PC-3 (cell line): ENCODE measurements around the gene MAMDC2. TPM values are rescaled to one million over a fixed set of nuclear protein-coding genes. Genes with fewer than 3 reads are reported as not detected.

Experiments
- ATAC-seq: fragments of 200-7000 bp; cut with Tn5 transposase; 2 replicates; pipeline ENCODE4 v1.9.1; 2020; ENCODE audit warnings: mild to moderate bottlenecking, moderate library complexity
- BruUV-seq: library from RNA; stranded (reverse); fragments of 400-500 nt; replicated peaks from 2 replicates; lab custom pipeline; 2021; lab: Mats Ljungman, UMichigan
- CTCF ChIA-PET: fragments of 300-600 bp; sonication (Branson Sonifier 250); formaldehyde crosslinking; loops from one replicate; lab custom pipeline; 2022; ENCODE audit warnings: antibody characterized with exemption; lab: Charles Lee
- POLR2A ChIA-PET: fragments of 300-600 bp; sonication (Branson Sonifier 250); formaldehyde crosslinking; loops from one replicate; lab custom pipeline; 2022; ENCODE audit warnings: antibody characterized with exemption; ENCODE audit not compliant: unreplicated experiment; lab: Charles Lee
- DNase-seq: peaks from one replicate; pipeline ENCODE4 v3.0.0-alpha.2; 2015
- H2AFZ ChIP-seq: fragments of 300-600 bp; sonication (generic); 2 replicates; pipeline ENCODE4 v1.6.0; 2016; ENCODE audit warnings: antibody characterized with exemption, low read length
- H3F3A ChIP-seq: fragments of 300-600 bp; sonication (generic); one replicate; pipeline ENCODE4 v1.6.0; 2017; ENCODE audit warnings: antibody characterized with exemption, low read length, control low read depth, mild to moderate bottlenecking; ENCODE audit not compliant: unreplicated experiment
- H3K27ac ChIP-seq: fragments of 300-600 bp; sonication (generic); 2 replicates; pipeline ENCODE4 v1.5.1; 2016; ENCODE audit warnings: mild to moderate bottlenecking, low read length
- H3K27me3 ChIP-seq: fragments of 300-600 bp; sonication (generic); 2 replicates; pipeline ENCODE4 v1.6.1; 2016; ENCODE audit warnings: low read length, mixed read lengths
- H3K36me3 ChIP-seq: fragments of 300-600 bp; sonication (generic); 2 replicates; pipeline ENCODE4 v1.6.1; 2016; ENCODE audit warnings: low read depth, mixed run types, low read length, mixed read lengths
- H3K4me1 ChIP-seq: fragments of 300-600 bp; sonication (generic); 2 replicates; pipeline ENCODE4 v1.5.1; 2016; ENCODE audit warnings: low read length; ENCODE audit not compliant: insufficient read depth
- H3K4me2 ChIP-seq: fragments of 300-600 bp; sonication (generic); 2 replicates; pipeline ENCODE4 v1.6.0; 2016; ENCODE audit warnings: low read length
- H3K4me3 ChIP-seq: fragments of 300-600 bp; sonication (generic); 2 replicates; pipeline ENCODE4 v1.5.1; 2016; ENCODE audit warnings: mild to moderate bottlenecking, low read length, mixed read lengths
- H3K79me2 ChIP-seq: fragments of 300-600 bp; sonication (generic); 2 replicates; pipeline ENCODE4 v1.6.1; 2017; ENCODE audit warnings: low read length, mixed read lengths
- H3K9ac ChIP-seq: fragments of 300-600 bp; sonication (generic); 2 replicates; pipeline ENCODE4 v1.6.0; 2016; ENCODE audit warnings: mild to moderate bottlenecking, low read length
- H3K9me2 ChIP-seq: fragments of 300-600 bp; sonication (generic); replicated peaks from 2 replicates; pipeline ENCODE4 v1.6.1; 2016; ENCODE audit warnings: mixed run types, low read length, mixed read lengths
- H3K9me3 ChIP-seq: fragments of 300-600 bp; sonication (generic); 2 replicates; pipeline ENCODE4 v1.6.1; 2016; ENCODE audit warnings: low read length, mixed read lengths
- H4K20me1 ChIP-seq: fragments of 300-600 bp; sonication (generic); 2 replicates; pipeline ENCODE4 v1.6.1; 2016; ENCODE audit warnings: low read length, mixed read lengths
- CTCF ChIP-seq: fragments of 300-600 bp; sonication (generic); conservative IDR thresholded peaks from 2 replicates; pipeline ENCODE4 v1.5.1; 2017; ENCODE audit warnings: antibody characterized with exemption, low read depth, mild to moderate bottlenecking, low read length
- EZH2 ChIP-seq: fragments of 300-600 bp; sonication (generic); IDR thresholded peaks from one replicate; pipeline ENCODE4 v1.6.1; 2017; ENCODE audit warnings: antibody characterized with exemption, mild to moderate bottlenecking, low read length; ENCODE audit not compliant: unreplicated experiment
- EZH2phosphoT487 ChIP-seq: fragments of 300-600 bp; sonication (generic); IDR thresholded peaks from 2 replicates; pipeline ENCODE4 v1.6.1; 2018; ENCODE audit warnings: mild to moderate bottlenecking, antibody characterized with exemption, low read length, borderline replicate concordance
- intact Hi-C: fragments of 100-400 bp; cut with micrococcal nuclease; formaldehyde crosslinking; loops from 2 replicates; pipeline ENCODE4 v1.9.0; 2023
- total RNA-seq: library from RNA; depleted of rRNA; stranded (reverse); fragments of >200 nt; gene quantifications from 2 replicates; pipeline ENCODE4 v1.2.3, GENCODE V29; 2014

MAMDC2 gene
- total RNA-seq, 1 experiment from 2014 or later = not detected

GRCh38 chr9:70055406-70056210 lies 12.0 kb downstream of the MAMDC2 start:
- Histone ChIP-seq H3K9me2 (no peaks in the 10 kb centered on the region), H3F3A (no peaks in the 10 kb centered on the region), H3K4me2 (no peak overlapping the region), H4K20me1 (no peaks in the 10 kb centered on the region), H3K27me3 (peaks cover 26% of the 10 kb centered on the region), H3K4me1 (peaks cover 17% of the 10 kb centered on the region), H3K4me3 (no peak overlapping the region), H3K27ac (no peak overlapping the region), H3K9ac (no peak overlapping the region), H3K79me2 (no peaks in the 10 kb centered on the region), H3K9me3 (no peaks in the 10 kb centered on the region), H3K36me3 (no peaks in the 10 kb centered on the region), H2AFZ (no peak overlapping the region)
- CTCF ChIA-PET = no interaction called here
- DNase-seq (no peak), ATAC-seq (no peak)
- BruUV-seq = no TSS peak
- TF ChIP-seq EZH2phosphoT487 = no peak
- TF ChIP-seq EZH2 = no peak
- TF ChIP-seq CTCF = no peak
- POLR2A ChIA-PET = no interaction called here
- intact Hi-C loops = no loop called here

GRCh38 chr9:70056211-70056944 lies 12.7 kb downstream of the MAMDC2 start:
- Histone ChIP-seq H3K4me2 (no peak overlapping the region), H3K4me1 (peaks cover 17% of the 10 kb centered on the region), H3K27ac (no peak overlapping the region), H3K9ac (no peak overlapping the region), H3F3A (no peaks in the 10 kb centered on the region), H3K9me3 (no peaks in the 10 kb centered on the region), H3K4me3 (no peak overlapping the region), H2AFZ (no peak overlapping the region), H4K20me1 (no peaks in the 10 kb centered on the region), H3K79me2 (no peaks in the 10 kb centered on the region), H3K36me3 (no peaks in the 10 kb centered on the region), H3K27me3 (peaks cover 26% of the 10 kb centered on the region), H3K9me2 (no peaks in the 10 kb centered on the region)
- ATAC-seq = no peak
- intact Hi-C loops = no loop called here
- CTCF ChIA-PET = no interaction called here
- BruUV-seq = no TSS peak
- POLR2A ChIA-PET = no interaction called here
- TF ChIP-seq CTCF (no peak), EZH2phosphoT487 (no peak), EZH2 (no peak)
- no peak for DNase-seq
